LNCAP (cell line): ENCODE data around the gene HDAC7.

ENCODE experiments used
- TF ChIP-seq, protein P1 (sequence below): fragments of 450-650 bp; IDR thresholded peaks from 2 replicates; pipeline ENCODE4 v1.5.1; 2017; ENCODE audit warnings: mild to moderate bottlenecking

Gene HDAC7

DNA sequence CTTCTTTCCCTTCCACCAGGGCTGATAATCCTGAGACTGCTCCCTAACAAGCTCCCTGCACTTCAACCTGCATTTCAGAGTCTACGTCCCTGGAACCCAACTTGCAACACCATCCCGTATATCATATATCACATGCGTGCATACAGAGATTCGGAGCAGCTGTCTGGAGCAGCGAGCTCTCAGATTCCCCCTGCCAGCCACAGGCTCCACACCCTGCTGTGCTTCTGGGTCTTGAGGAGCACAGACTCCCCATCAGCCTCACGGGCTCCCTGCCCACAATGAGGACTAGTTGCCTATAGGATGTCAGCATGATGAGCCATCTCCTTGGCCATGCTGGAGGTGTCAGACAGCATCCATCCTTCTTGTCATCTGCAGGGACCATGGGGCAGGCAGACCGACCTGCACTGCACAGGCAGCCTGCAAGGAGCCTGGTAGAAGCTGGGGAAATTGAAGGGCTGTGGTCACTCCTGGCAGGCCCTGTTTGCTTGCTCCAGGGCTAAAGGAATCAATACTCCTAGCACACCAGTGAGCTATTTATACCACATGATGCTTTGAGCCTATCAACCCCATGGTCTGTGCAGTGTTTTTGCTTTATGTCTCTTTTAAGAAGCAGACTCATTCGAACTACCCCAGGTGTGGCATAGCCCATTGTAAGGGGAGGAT is 19.6 kb upstream of the HDAC7 start:
- TF ChIP-seq, protein P1, sequence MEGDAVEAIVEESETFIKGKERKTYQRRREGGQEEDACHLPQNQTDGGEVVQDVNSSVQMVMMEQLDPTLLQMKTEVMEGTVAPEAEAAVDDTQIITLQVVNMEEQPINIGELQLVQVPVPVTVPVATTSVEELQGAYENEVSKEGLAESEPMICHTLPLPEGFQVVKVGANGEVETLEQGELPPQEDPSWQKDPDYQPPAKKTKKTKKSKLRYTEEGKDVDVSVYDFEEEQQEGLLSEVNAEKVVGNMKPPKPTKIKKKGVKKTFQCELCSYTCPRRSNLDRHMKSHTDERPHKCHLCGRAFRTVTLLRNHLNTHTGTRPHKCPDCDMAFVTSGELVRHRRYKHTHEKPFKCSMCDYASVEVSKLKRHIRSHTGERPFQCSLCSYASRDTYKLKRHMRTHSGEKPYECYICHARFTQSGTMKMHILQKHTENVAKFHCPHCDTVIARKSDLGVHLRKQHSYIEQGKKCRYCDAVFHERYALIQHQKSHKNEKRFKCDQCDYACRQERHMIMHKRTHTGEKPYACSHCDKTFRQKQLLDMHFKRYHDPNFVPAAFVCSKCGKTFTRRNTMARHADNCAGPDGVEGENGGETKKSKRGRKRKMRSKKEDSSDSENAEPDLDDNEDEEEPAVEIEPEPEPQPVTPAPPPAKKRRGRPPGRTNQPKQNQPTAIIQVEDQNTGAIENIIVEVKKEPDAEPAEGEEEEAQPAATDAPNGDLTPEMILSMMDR: no peak

DNA sequence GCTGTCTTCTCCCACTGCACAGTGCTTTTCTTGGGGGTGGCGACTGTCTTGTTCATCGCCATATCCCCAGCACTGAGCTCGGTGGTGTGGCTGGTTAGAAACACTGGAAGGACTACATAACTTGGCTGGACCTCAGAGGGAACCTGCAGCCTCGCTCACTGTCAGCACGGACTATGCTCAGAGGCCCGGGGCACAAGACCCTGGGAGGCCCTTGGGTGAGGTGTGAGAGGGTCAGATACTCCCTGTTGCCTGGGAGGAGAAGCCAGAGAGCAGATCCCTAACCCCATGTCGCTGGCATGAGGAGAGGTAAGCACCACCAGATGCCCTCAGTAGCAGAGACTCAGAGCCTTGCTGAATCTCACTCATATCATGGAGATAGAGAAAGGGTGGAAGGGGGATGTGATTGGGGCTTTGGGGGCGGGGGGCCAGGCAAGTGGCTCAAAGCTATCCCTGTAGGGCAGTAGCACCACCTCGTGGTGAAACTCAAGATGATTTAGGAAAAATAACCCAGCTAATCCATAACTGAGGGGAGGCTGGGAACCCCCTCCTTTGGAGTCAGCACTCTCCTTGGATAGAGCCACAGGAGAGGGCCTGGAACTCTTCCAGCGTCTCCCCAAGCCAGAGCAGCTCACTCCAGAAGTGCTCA is 18.7 kb upstream of the HDAC7 start:
- TF ChIP-seq, protein P1: peak; percentile 38

DNA sequence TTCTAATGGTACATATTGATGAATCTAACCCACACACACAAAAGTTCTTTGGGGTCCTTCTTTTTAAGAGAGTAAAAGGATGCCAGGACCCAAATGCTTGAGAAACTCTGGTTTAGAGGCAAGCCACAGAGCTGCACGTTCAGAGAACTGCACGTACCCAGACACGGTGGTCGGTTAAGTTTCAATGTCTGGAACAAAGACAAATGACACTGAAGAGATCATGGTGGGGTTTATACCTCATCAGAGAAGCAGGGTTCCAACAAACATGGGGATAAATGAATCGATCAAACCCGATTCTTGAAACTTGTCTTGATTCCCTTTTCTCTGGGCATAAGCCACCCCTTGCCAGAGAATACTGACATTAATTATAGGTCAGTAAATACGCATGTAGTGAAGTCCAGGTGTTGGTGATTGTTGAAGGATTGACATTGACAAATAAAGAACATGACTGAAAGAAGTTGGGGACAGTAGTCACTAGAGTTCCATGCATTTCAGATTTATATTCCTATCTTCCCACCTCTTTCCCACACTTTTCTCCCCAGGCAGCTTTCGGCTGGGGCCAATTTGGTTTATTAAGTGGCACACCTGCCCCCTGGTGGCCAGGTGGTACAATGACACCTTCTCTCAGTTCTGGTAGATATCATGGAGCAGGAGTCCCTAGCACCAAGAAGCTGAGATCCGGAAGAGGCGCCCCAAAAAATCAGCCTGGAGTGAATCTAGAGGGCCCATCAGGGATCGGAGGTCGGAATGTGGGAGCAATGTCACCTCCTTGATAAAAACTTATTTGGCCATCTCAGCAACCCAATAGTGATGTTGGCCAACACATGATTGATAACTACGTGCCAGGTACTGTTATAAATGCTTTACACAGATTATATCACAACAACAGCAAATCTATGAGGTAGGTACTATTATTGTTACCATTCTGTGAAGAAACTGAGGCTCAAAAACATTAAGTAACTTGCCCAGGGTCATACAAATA is 17.8 kb upstream of the HDAC7 start:
- TF ChIP-seq, protein P1: peak; percentile 94

DNA sequence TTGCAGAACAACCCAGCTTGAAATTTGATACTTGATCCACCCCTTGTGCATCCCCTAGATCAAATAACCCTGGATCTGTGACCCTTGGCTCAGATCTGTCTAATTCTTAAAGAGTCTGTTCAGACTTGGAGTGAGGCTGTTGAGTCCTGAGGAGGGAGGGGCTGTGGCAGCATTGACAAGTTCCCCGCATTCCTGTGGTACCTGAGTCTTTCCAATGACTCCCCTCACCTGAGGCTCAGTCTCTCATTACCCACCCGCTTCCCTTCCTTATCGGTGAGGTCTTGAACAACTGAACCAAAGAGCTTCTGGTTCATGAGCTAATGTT is 16.1 kb upstream of the HDAC7 start:
- TF ChIP-seq, protein P1: no peak

DNA sequence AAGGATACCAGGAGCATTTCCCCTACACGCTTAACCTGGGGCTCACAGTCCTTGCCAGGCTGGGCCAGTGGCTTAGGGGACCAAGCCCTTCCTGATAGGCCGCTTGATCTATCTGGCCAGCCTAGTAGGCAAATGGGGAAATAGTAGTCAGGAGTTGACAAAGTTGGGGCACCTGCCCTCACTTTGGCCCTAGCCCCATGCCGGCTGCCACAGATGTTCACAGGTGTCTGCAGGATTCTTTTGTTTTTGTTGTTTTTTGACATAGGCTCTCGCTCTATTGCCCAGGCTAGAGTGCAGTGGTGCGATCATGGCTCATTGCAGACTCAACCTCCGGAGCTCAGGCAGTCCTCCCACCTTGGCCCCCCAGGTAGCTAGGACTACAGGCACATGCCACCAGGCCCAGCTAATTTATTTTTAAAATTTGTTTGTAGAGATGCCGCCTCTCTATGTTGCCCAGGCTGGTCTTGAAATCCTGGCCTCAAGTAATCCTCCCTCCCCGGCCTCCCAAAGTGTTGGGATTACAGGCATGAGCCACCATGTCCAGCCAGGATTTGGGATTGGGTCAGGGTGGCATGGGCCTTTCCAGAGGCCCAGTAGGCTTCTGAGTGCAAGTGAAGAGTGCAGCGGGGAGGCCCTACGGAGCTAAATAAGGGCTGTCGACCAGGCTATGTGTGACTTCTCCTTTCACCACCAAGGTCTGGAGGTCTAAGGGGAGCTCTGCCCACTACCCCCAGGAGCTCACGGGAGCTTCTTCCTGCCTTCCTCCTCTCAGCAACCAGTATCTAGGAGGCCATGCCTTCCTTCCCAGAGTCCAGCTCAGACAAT is 15.5 kb upstream of the HDAC7 start:
- TF ChIP-seq, protein P1: no peak

DNA sequence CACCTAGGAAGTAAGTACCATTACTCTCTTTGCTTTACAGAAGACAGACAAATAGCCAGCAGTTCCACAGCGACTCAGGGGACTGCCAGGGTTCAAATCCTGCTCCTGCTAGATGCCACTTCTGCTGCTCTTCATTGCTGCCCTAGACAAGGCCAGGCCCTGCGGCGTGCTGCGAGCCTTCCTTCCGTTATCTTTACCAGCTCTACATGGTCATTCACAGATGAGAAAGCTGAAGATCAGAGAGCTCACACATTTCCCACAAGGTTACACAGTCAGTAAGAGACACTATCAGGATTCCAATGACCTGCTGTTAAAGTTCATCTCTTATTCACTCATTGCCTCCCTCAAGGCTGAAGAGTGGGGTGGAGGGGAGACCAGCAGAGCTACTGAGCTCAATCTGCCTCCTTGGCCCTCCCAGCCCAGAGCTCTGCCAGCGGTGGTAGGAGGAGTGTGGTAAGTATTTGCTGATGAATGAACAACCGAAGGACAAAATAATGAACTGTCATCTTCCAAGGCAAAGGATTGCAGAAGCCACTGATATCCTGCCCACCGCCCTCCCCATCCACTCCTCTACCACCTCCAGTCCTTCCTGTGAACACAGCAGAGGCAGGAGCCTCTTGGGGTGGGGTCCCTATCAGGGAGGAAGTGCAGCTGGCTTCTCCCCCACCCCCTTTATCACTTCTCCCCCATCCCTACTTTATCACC is 14.6 kb upstream of the HDAC7 start:
- TF ChIP-seq, protein P1: no peak
